ENCODE data around the gene AMBP.

Gene AMBP

GRCh38 chr9:114049441-114050225 lies 28.5 kb downstream of the AMBP start:
- Histone ChIP-seq H4K91ac (ENCODE audit: low read length) (peak overlapping the region; percentile 43), H2BK5ac (ENCODE audit: low read depth, low read length, poor library complexity, severe bottlenecking) (no peak overlapping the region), H3K9me3 (ENCODE audit: control insufficient read depth, low read length) (no peaks in the 10 kb centered on the region), H2AFZ (ENCODE audit: low read depth, low read length) (no peak overlapping the region), H3K4ac (ENCODE audit: low read depth in 1 of 2, low read length in 2 of 2) (peak overlapping the region in 1 of 2 experiments; percentile 13), H3K4me1 (ENCODE audit: control insufficient read depth, insufficient read depth, low read depth, low read length) (no peaks in the 10 kb centered on the region), H3K18ac (ENCODE audit: low read depth in 1 of 2, low read length in 2 of 2) (no peak overlapping the region), H2BK12ac (ENCODE audit: low read length in 2 of 2) (no peak overlapping the region), H3K9ac (ENCODE audit: low read length) (no peak overlapping the region), H3K27me3 (ENCODE audit: control insufficient read depth in 1 of 2, insufficient read depth in 1 of 2, low read length in 2 of 2) (no peaks in the 10 kb centered on the region), H2BK15ac (ENCODE audit: low read depth, poor library complexity, severe bottlenecking) (no peak overlapping the region), H2AK5ac (ENCODE audit: low read length, severe bottlenecking) (no peak overlapping the region), H3K79me1 (replicated peaks; ENCODE audit: low read length, poor library complexity, severe bottlenecking) (peaks cover 15% of the 10 kb centered on the region), H2BK120ac (ENCODE audit: low read depth, low read length) (no peak overlapping the region), H3K4me2 (ENCODE audit: low read length, poor library complexity, severe bottlenecking) (no peak overlapping the region), H3K14ac (ENCODE audit: low read length in 2 of 2) (no peak overlapping the region), H3K23ac (ENCODE audit: low read length in 2 of 2) (no peak overlapping the region), H3K27ac (ENCODE audit: low read length, poor library complexity, severe bottlenecking) (no peak overlapping the region), H3K4me3 (ENCODE audit: insufficient read depth in 1 of 2, low read depth in 1 of 2, low read length in 2 of 2) (peak overlapping the region in 1 of 2 experiments; percentile 10), H3K36me3 (ENCODE audit: control insufficient read depth in 1 of 2, insufficient read depth in 2 of 2, low read depth in 1 of 2, low read length in 2 of 2) (peaks cover 62 to 80% of the 10 kb centered on the region in 2 experiments), H4K8ac (ENCODE audit: low read length) (no peak overlapping the region)
- DNase-seq = no peak
- 98% methylated on average over 39 of the region's 40 CpGs for WGBS

- no peak for DNase-seq
- Histone ChIP-seq H3K23ac (ENCODE audit: low read length in 2 of 2) (no peak overlapping the region), H2BK15ac (ENCODE audit: low read depth, poor library complexity, severe bottlenecking) (no peak overlapping the region), H3K4me1 (ENCODE audit: control insufficient read depth, insufficient read depth, low read depth, low read length) (no peaks in the 10 kb centered on the region), H2BK5ac (ENCODE audit: low read depth, low read length, poor library complexity, severe bottlenecking) (no peak overlapping the region), H3K27me3 (ENCODE audit: control insufficient read depth in 1 of 2, insufficient read depth in 1 of 2, low read length in 2 of 2) (no peaks in the 10 kb centered on the region), H4K8ac (ENCODE audit: low read length) (no peak overlapping the region), H4K91ac (ENCODE audit: low read length) (no peak overlapping the region), H3K4me2 (ENCODE audit: low read length, poor library complexity, severe bottlenecking) (no peak overlapping the region), H3K14ac (ENCODE audit: low read length in 2 of 2) (no peak overlapping the region), H3K4ac (ENCODE audit: low read depth in 1 of 2, low read length in 2 of 2) (no peak overlapping the region), H3K9ac (ENCODE audit: low read length) (no peak overlapping the region), H3K4me3 (ENCODE audit: insufficient read depth in 1 of 2, low read depth in 1 of 2, low read length in 2 of 2) (no peak overlapping the region), H3K9me3 (ENCODE audit: control insufficient read depth, low read length) (peaks cover 1% of the 10 kb centered on the region), H2AFZ (ENCODE audit: low read depth, low read length) (no peak overlapping the region), H2BK120ac (ENCODE audit: low read depth, low read length) (no peak overlapping the region), H3K27ac (ENCODE audit: low read length, poor library complexity, severe bottlenecking) (no peak overlapping the region), H2AK5ac (ENCODE audit: low read length, severe bottlenecking) (no peak overlapping the region), H3K79me1 (replicated peaks; ENCODE audit: low read length, poor library complexity, severe bottlenecking) (peaks cover 16% of the 10 kb centered on the region), H2BK12ac (ENCODE audit: low read length in 2 of 2) (no peak overlapping the region), H3K18ac (ENCODE audit: low read depth in 1 of 2, low read length in 2 of 2) (no peak overlapping the region), H3K36me3 (ENCODE audit: control insufficient read depth in 1 of 2, insufficient read depth in 2 of 2, low read depth in 1 of 2, low read length in 2 of 2) (peaks cover 55 to 83% of the 10 kb centered on the region in 2 experiments)
- 99% methylated on average over 44 of the region's 44 CpGs for WGBS
Observed at GRCh38 chr9:114048533-114049415, 29.3 kb downstream of the AMBP start.

GRCh38 chr9:114047717-114048116 lies 30.4 kb downstream of the AMBP start:
- no peak overlapping the region for H3K18ac ChIP-seq (ENCODE audit: low read depth in 1 of 2, low read length in 2 of 2)
- H4K91ac ChIP-seq (ENCODE audit: low read length) = no peak overlapping the region
- no peak overlapping the region for H2AFZ ChIP-seq (ENCODE audit: low read depth, low read length)
- no peaks in the 10 kb centered on the region for H3K4me1 ChIP-seq (ENCODE audit: control insufficient read depth, insufficient read depth, low read depth, low read length)
- H3K27ac ChIP-seq (ENCODE audit: low read length, poor library complexity, severe bottlenecking) = no peak overlapping the region
- H2BK5ac ChIP-seq (ENCODE audit: low read depth, low read length, poor library complexity, severe bottlenecking) = no peak overlapping the region
- peaks cover 4% of the 10 kb centered on the region for H3K9me3 ChIP-seq (ENCODE audit: control insufficient read depth, low read length)
- H3K14ac ChIP-seq (ENCODE audit: low read length in 2 of 2) = no peak overlapping the region
- H2BK120ac ChIP-seq (ENCODE audit: low read depth, low read length) = no peak overlapping the region
- peak; percentile 15 for DNase-seq
- no peak overlapping the region for H4K8ac ChIP-seq (ENCODE audit: low read length)
- H3K27me3 ChIP-seq (ENCODE audit: control insufficient read depth in 1 of 2, insufficient read depth in 1 of 2, low read length in 2 of 2) = no peaks in the 10 kb centered on the region
- H3K23ac ChIP-seq (ENCODE audit: low read length in 2 of 2) = no peak overlapping the region
- H3K36me3 ChIP-seq (ENCODE audit: control insufficient read depth in 1 of 2, insufficient read depth in 2 of 2, low read depth in 1 of 2, low read length in 2 of 2) = peaks cover 44 to 83% of the 10 kb centered on the region in 2 experiments
- no peak overlapping the region for H3K9ac ChIP-seq (ENCODE audit: low read length)
- no peak overlapping the region for H2AK5ac ChIP-seq (ENCODE audit: low read length, severe bottlenecking)
- no peak overlapping the region for H2BK15ac ChIP-seq (ENCODE audit: low read depth, poor library complexity, severe bottlenecking)
- no peak overlapping the region for H2BK12ac ChIP-seq (ENCODE audit: low read length in 2 of 2)
- H3K79me1 ChIP-seq (replicated peaks; ENCODE audit: low read length, poor library complexity, severe bottlenecking) = peaks cover 11% of the 10 kb centered on the region
- WGBS = 98% methylated on average over 3 of the region's 3 CpGs
- H3K4me3 ChIP-seq (ENCODE audit: insufficient read depth in 1 of 2, low read depth in 1 of 2, low read length in 2 of 2) = no peak overlapping the region
- H3K4ac ChIP-seq (ENCODE audit: low read depth in 1 of 2, low read length in 2 of 2) = no peak overlapping the region
- no peak overlapping the region for H3K4me2 ChIP-seq (ENCODE audit: low read length, poor library complexity, severe bottlenecking)

- WGBS = 40% methylated on average over 1 of the region's 1 CpG
- no peak overlapping the region for H2BK12ac ChIP-seq (ENCODE audit: low read length in 2 of 2)
- H3K18ac ChIP-seq (ENCODE audit: low read depth in 1 of 2, low read length in 2 of 2) = no peak overlapping the region
- no peak overlapping the region for H3K14ac ChIP-seq (ENCODE audit: low read length in 2 of 2)
- H2BK120ac ChIP-seq (ENCODE audit: low read depth, low read length) = no peak overlapping the region
- peaks cover 12% of the 10 kb centered on the region for H3K79me1 ChIP-seq (replicated peaks; ENCODE audit: low read length, poor library complexity, severe bottlenecking)
- no peak overlapping the region for H3K4me2 ChIP-seq (ENCODE audit: low read length, poor library complexity, severe bottlenecking)
- H2BK5ac ChIP-seq (ENCODE audit: low read depth, low read length, poor library complexity, severe bottlenecking) = no peak overlapping the region
- H2BK15ac ChIP-seq (ENCODE audit: low read depth, poor library complexity, severe bottlenecking) = no peak overlapping the region
- DNase-seq = peak; percentile 65
- H2AK5ac ChIP-seq (ENCODE audit: low read length, severe bottlenecking) = no peak overlapping the region
- H3K27me3 ChIP-seq (ENCODE audit: control insufficient read depth in 1 of 2, insufficient read depth in 1 of 2, low read length in 2 of 2) = no peaks in the 10 kb centered on the region
- H3K4me3 ChIP-seq (ENCODE audit: insufficient read depth in 1 of 2, low read depth in 1 of 2, low read length in 2 of 2) = no peak overlapping the region
- no peak overlapping the region for H2AFZ ChIP-seq (ENCODE audit: low read depth, low read length)
- no peak overlapping the region for H4K91ac ChIP-seq (ENCODE audit: low read length)
- H3K4me1 ChIP-seq (ENCODE audit: control insufficient read depth, insufficient read depth, low read depth, low read length) = no peaks in the 10 kb centered on the region
- H3K4ac ChIP-seq (ENCODE audit: low read depth in 1 of 2, low read length in 2 of 2) = no peak overlapping the region
- no peak overlapping the region for H3K23ac ChIP-seq (ENCODE audit: low read length in 2 of 2)
- no peak overlapping the region for H4K8ac ChIP-seq (ENCODE audit: low read length)
- no peak overlapping the region for H3K27ac ChIP-seq (ENCODE audit: low read length, poor library complexity, severe bottlenecking)
- H3K36me3 ChIP-seq (ENCODE audit: control insufficient read depth in 1 of 2, insufficient read depth in 2 of 2, low read depth in 1 of 2, low read length in 2 of 2) = peaks cover 37 to 82% of the 10 kb centered on the region in 2 experiments
- peaks cover 4% of the 10 kb centered on the region for H3K9me3 ChIP-seq (ENCODE audit: control insufficient read depth, low read length)
- H3K9ac ChIP-seq (ENCODE audit: low read length) = no peak overlapping the region
Observed at GRCh38 chr9:114046875-114047274, 31.2 kb downstream of the AMBP start.
